C4-2B (cell line): Measurements from ENCODE around the gene TIMM17A.

Experiments used
- ZFX ChIP-seq: fragments of 450-650 bp; IDR thresholded peaks from 2 replicates; pipeline ENCODE4 v1.6.1; 2017
- TF ChIP-seq, protein P1 (sequence below): fragments of 450-650 bp; conservative IDR thresholded peaks from 2 replicates; pipeline ENCODE4 v1.5.1; 2017; ENCODE audit warnings: mild to moderate bottlenecking

DNA sequence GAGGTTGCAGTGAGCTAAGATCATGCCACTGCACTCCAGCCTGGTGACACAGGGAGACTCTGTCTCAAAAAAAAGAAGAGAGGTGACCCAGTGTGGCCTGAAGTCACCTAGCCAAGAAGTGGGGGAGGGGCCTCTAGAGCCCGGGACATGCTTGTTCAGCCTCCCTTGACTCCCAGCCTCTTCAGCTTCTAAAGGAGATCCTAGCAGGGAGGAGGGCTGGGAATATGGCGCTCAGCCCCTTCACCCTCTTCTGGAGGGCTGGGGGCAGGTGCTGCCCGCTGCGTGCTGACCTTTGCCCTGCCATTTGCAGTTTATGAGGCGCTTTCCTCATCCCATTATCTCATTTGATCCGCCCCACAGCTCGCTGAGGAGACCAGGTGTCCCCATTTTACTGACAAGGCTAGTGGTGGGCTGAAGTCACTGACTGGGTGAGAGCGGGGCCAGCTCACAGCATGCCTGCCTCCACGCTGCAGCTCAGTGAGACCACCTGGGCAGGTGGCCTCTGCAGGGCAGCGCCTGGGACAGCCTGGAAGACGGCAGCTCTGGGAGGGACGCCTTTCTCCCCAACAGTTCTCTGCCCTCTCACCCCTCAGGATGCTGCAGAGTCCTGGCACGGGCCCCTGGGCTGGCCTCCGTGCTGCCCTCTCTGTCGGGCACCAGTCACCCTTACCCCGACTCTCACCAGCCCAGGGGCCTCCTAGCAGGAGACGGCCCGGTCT, 62.6 kb downstream of the TIMM17A start:
- TF ChIP-seq, protein P1, sequence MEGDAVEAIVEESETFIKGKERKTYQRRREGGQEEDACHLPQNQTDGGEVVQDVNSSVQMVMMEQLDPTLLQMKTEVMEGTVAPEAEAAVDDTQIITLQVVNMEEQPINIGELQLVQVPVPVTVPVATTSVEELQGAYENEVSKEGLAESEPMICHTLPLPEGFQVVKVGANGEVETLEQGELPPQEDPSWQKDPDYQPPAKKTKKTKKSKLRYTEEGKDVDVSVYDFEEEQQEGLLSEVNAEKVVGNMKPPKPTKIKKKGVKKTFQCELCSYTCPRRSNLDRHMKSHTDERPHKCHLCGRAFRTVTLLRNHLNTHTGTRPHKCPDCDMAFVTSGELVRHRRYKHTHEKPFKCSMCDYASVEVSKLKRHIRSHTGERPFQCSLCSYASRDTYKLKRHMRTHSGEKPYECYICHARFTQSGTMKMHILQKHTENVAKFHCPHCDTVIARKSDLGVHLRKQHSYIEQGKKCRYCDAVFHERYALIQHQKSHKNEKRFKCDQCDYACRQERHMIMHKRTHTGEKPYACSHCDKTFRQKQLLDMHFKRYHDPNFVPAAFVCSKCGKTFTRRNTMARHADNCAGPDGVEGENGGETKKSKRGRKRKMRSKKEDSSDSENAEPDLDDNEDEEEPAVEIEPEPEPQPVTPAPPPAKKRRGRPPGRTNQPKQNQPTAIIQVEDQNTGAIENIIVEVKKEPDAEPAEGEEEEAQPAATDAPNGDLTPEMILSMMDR, result no peak
- no peak for TF ChIP-seq ZFX
